Right lobe of liver (tissue), 4 donors: ENCODE measurements around the gene PARP9.

Experiments used
- POLR2A ChIP-seq: fragments of 450-650 bp; IDR thresholded peaks from one replicate; pipeline ENCODE4 v1.6.1; 2017; ENCODE audit warnings: antibody characterized with exemption, mild to moderate bottlenecking
- TF ChIP-seq, protein P1 (sequence below), 4 donors: fragments of 200-600 bp in 3 of 4; fragments of 450-650 bp in 1 of 4; IDR thresholded peaks; one replicate each; pipeline versions ENCODE4 v1.5.1 to v1.8.0; 2016 to 2022; ENCODE audit warnings: antibody characterized with exemption in 4 of 4, mild to moderate bottlenecking in 2 of 4
- donor health status: DM: no; HTN: no; CAD: no.
- donor health status: DM: no; HTN: no; CAD: no.
- donor health status: DM: no; HTN: yes; CAD: no.

DNA sequence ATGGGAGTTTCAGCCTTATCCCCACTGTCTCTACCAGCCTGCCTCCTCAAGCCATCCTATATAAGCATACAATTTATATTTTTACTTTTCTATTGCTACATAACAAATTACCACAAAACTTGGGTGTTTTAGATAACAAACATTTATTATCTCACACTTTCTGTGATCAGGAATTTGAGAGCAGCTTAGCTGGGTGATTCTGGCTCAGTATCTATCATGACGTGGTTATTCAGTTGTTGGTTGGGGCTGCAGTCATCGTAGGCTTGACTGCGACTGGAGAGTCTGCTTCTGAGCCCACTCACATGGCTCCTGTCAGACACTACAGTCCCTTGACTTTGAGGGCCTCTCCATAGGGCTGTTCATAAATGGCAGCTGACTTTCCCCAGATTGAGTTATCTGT is 34.1 kb upstream of the PARP9 start:
- no peak for TF ChIP-seq POLR2A
- TF ChIP-seq, protein P1, sequence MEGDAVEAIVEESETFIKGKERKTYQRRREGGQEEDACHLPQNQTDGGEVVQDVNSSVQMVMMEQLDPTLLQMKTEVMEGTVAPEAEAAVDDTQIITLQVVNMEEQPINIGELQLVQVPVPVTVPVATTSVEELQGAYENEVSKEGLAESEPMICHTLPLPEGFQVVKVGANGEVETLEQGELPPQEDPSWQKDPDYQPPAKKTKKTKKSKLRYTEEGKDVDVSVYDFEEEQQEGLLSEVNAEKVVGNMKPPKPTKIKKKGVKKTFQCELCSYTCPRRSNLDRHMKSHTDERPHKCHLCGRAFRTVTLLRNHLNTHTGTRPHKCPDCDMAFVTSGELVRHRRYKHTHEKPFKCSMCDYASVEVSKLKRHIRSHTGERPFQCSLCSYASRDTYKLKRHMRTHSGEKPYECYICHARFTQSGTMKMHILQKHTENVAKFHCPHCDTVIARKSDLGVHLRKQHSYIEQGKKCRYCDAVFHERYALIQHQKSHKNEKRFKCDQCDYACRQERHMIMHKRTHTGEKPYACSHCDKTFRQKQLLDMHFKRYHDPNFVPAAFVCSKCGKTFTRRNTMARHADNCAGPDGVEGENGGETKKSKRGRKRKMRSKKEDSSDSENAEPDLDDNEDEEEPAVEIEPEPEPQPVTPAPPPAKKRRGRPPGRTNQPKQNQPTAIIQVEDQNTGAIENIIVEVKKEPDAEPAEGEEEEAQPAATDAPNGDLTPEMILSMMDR (IDR thresholded peaks at IDR 0.05) = no peak
